Pancreas (tissue), 10 donors: ENCODE results near the gene HPSE. TPM values are rescaled to one million over a fixed set of nuclear protein-coding genes. Genes with fewer than 3 reads are reported as not detected.
A peak's percentile ranks its signal among the peaks of the same experiment; 100 is the strongest.

Experiments used
- ATAC-seq, 4 donors: fragments of 200-7000 bp; cut with Tn5 transposase; one replicate each; pipeline versions ENCODE4 v1.8.0 to v1.9.1; 2020; ENCODE audit warnings: mild to moderate bottlenecking in 4 of 4, moderate library complexity in 4 of 4
- DNase-seq, 6 donors: peaks; one replicate each; pipeline ENCODE4 v3.0.0-alpha.2; 2020
- FAIRE-seq: peaks from 2 replicates; lab custom pipeline; 2012; peaks lifted over from hg19 to GRCh38; lab: Jason Lieb, UNC
- H3K27ac ChIP-seq, 4 donors: fragments of 200-600 bp; sonication (generic); 1 replicate in 3 of 4; 2 replicates in 1 of 4; pipeline versions ENCODE4 v1.5.0 to v1.8.0; 2020
- H3K27me3 ChIP-seq, 4 donors: fragments of 200-600 bp; one replicate each; pipeline ENCODE4 v1.8.0; 2021
- H3K36me3 ChIP-seq, 3 donors: fragments of 200-600 bp; sonication (generic) in 1 of 3; one replicate each; pipeline versions ENCODE4 v1.5.0 to v1.8.0; 2020 to 2021
- H3K4me1 ChIP-seq, 3 donors: fragments of 200-600 bp; one replicate each; pipeline ENCODE4 v1.8.0; 2021
- H3K4me3 ChIP-seq, 4 donors: fragments of 200-600 bp; sonication (generic) in 2 of 4; one replicate each; pipeline versions ENCODE4 v1.5.0 to v1.8.0; 2020 to 2021
- H3K9me3 ChIP-seq, 4 donors: fragments of 200-600 bp; one replicate each; pipeline ENCODE4 v1.8.0; 2021
- CTCF ChIP-seq, 4 donors: fragments of 200-600 bp; sonication (generic) in 3 of 4; IDR thresholded peaks; one replicate each; pipeline versions ENCODE4 v1.5.0 to v1.8.0; 2021; ENCODE audit warnings: antibody characterized with exemption in 4 of 4
- WGBS, 2 donors: extraction: QIAGEN DNeasy Blood & Tissue Kit; methylation state at CpG; one replicate each; pipeline ENCODE4 v1.1.7; 2013; 5-methylcytosine and 5-hydroxymethylcytosine counted together
- intact Hi-C, 3 donors: fragments of 100-400 bp; cut with DNase I; formaldehyde crosslinking; loops; one replicate each; pipeline versions ENCODE4 v1.11.1 to v1.14.2; 2022
- polyA plus RNA-seq, 2 donors: library from polyadenylated mRNA; stranded (reverse); fragments of 200-250 nt; gene quantifications; one replicate each; pipeline ENCODE4 v1.2.3, GENCODE V29; 2013
- total RNA-seq, 6 donors: library from RNA; stranded (reverse); fragmentation: NEBNext Ultra II Directional in 4 of 6; extraction: Animal tissue kit (Norgen Biotek cat#: 25700) in 4 of 6; gene quantifications; one replicate each; pipeline versions ENCODE4 v1.2.1 to v1.2.4, GENCODE V29; 2021 to 2023
- donor health status: healthy with polysubstance abuse.
- donor health status: DM: no; HTN: no; CAD: no; lungs with moderate emphysema.
- donor health status: DM: no; HTN: no; CAD: no.
- donor health status: control.
- donor health status: control.
- donor health status: Bipolar disorder and iron deficiency.
- donor health status: DM: yes; HTN: yes; CAD: no.
- donor health status: DM: no; HTN: no; CAD: no.
- donor health status: DM: no; HTN: no; CAD: no.
- donor health status: DM: yes; HTN: yes; CAD: no.

HPSE gene
- total and polyA plus RNA-seq, 8 donors = 0.12 to 2.5 (median 0.70) TPM

GRCh38 chr4:83248486-83248885 lies 86.2 kb downstream of the HPSE start:
- Histone ChIP-seq H3K36me3 (no peaks in the 10 kb centered on the region), H3K9me3 (no peaks in the 10 kb centered on the region), H3K4me3 (no peak overlapping the region), H3K4me1 (no peaks in the 10 kb centered on the region), H3K27me3 (no peaks in the 10 kb centered on the region), H3K27ac (no peak overlapping the region)
- TF ChIP-seq CTCF (IDR thresholded peaks at IDR 0.05) = no peak
- FAIRE-seq (no peak), DNase-seq (no peak), ATAC-seq (peak in 1 of 4 donors; percentile 19)
- intact Hi-C loops = no loop called here
- WGBS, 2 donors = 87 to 92% methylated on average over 5 of the region's 5 CpGs

GRCh38 chr4:83247415-83248357 lies 87.0 kb downstream of the HPSE start:
- Histone ChIP-seq H3K4me3 (no peak overlapping the region), H3K36me3 (no peaks in the 10 kb centered on the region), H3K27me3 (no peaks in the 10 kb centered on the region), H3K9me3 (no peaks in the 10 kb centered on the region), H3K4me1 (no peaks in the 10 kb centered on the region), H3K27ac (no peak overlapping the region)
- intact Hi-C loops = no loop called here
- DNase-seq = no peak
- ATAC-seq = no peak
- no peak for TF ChIP-seq CTCF (IDR thresholded peaks at IDR 0.05)
- WGBS, 2 donors = 92 to 95% methylated on average over 12 of the region's 12 CpGs
- no peak for FAIRE-seq

Other genes starting within 250 kb of the HPSE start
- 1 to 10 TPM in 5 of 6 donors, under 1 TPM in 1; 0.93 to 3.1 (median 2.1) TPM for gene PLAC8, start 220.1 kb downstream of the HPSE start, total RNA-seq
- 10 to 100 TPM in 1 of 2 donors, 1 to 10 TPM in 1; 1.5 to 10.0 TPM for gene PLAC8, start 220.1 kb downstream of the HPSE start, polyA plus RNA-seq
- 1 to 10 TPM; 2.8 to 5.4 (median 3.9) TPM for gene COQ2, start 50.0 kb downstream of the HPSE start, total RNA-seq
- gene COQ2, start 50.0 kb downstream of the HPSE start, polyA plus RNA-seq = 1 to 10 TPM; 2.9 to 5.0 TPM
- 1 to 10 TPM; 5.2 to 9.9 (median 7.4) TPM for gene HELQ, start 121.0 kb upstream of the HPSE start, total RNA-seq
- gene HELQ, start 121.0 kb upstream of the HPSE start, polyA plus RNA-seq = 1 to 10 TPM; 4.3 to 5.3 TPM
- 10 to 100 TPM; 10.8 to 22.2 (median 16.8) TPM for gene MRPS18C, start 121.2 kb upstream of the HPSE start, total RNA-seq
- gene MRPS18C, start 121.2 kb upstream of the HPSE start, polyA plus RNA-seq = 10 to 100 TPM in 1 of 2 donors, 1 to 10 TPM in 1; 9.0 to 18.2 TPM
- gene ABRAXAS1, start 150.3 kb upstream of the HPSE start, total RNA-seq = 1 to 10 TPM; 5.1 to 8.2 (median 6.8) TPM
- gene ABRAXAS1, start 150.3 kb upstream of the HPSE start, polyA plus RNA-seq = 1 to 10 TPM; 2.3 to 4.8 TPM
- 1 to 10 TPM in 3 of 6 donors, under 1 TPM in 3; 0.23 to 2.0 (median 0.99) TPM for gene GPAT3, start 201.3 kb upstream of the HPSE start, total RNA-seq
- 1 to 10 TPM in 1 of 2 donors, under 1 TPM in 1; 0.99 to 2.0 TPM for gene GPAT3, start 201.3 kb upstream of the HPSE start, polyA plus RNA-seq